ENCODE results near the gene HSPH1. TPM values are rescaled to one million over a fixed set of nuclear protein-coding genes. Genes with fewer than 3 reads are reported as not detected.

The HSPH1 gene
- total and polyA plus RNA-seq, 2 of the 8 experiments (the other 6 are each of a cell fraction or from before 2014, with no cell fraction given), result 14.2 to 145 TPM

- Histone ChIP-seq H2AK5ac (ENCODE audit: low read depth, low read length) (no peak overlapping the region), H2BK15ac (ENCODE audit: low read length) (no peak overlapping the region), H2BK12ac (ENCODE audit: low read depth, low read length) (no peak overlapping the region), H3K23ac (ENCODE audit: insufficient read length) (no peak overlapping the region), H4K91ac (replicated peaks; ENCODE audit: insufficient read length, low read length) (no peak overlapping the region), H4K8ac (ENCODE audit: extremely low read depth, insufficient read depth, low read length) (no peak overlapping the region), H3K27me3 (replicated peaks in 1 of 4; ENCODE audit: control insufficient read depth in 3 of 4, extremely low read depth in 1 of 4, insufficient read depth in 3 of 4, low read length in 3 of 4) (no peaks in the 10 kb centered on the region), H2BK5ac (ENCODE audit: low read depth, low read length) (no peak overlapping the region), H3K9me3 (ENCODE audit: insufficient read depth in 2 of 2, low read depth in 1 of 2, low read length in 1 of 2) (no peaks in the 10 kb centered on the region), H4K5ac (ENCODE audit: insufficient read length, low read depth, low read length) (no peak overlapping the region), H4K20me1 (replicated peaks in 1 of 2; ENCODE audit: control insufficient read depth in 1 of 2, insufficient read depth in 2 of 2, low read length in 2 of 2) (no peaks in the 10 kb centered on the region), H2AFZ (ENCODE audit: low read length) (no peak overlapping the region), H3K4ac (replicated peaks; ENCODE audit: insufficient read length, low read depth, low read length) (no peak overlapping the region), H3K56ac (replicated peaks; ENCODE audit: insufficient read length, low read depth, low read length) (no peak overlapping the region), H2BK120ac (replicated peaks; ENCODE audit: low read depth, low read length) (no peak overlapping the region), H3K18ac (ENCODE audit: extremely low read depth, low read length) (no peak overlapping the region), H3K4me1 (replicated peaks in 1 of 4; ENCODE audit: control insufficient read depth in 3 of 4, insufficient read depth in 4 of 4, low read length in 3 of 4) (0 out of 7 replicates have a peak, but pooled peaks cover 0 to 4% (median under 1%) of the 10 kb centered on the region in 4 experiments), H3K79me2 (ENCODE audit: control insufficient read depth in 1 of 2, insufficient read depth in 2 of 2, low read length in 2 of 2) (no peaks in the 10 kb centered on the region), H3K23me2 (ENCODE audit: low read depth, low read length) (no peaks in the 10 kb centered on the region; the same call in 1 of the 2 replicates), H3K36me3 (ENCODE audit: control insufficient read depth in 2 of 4, insufficient read depth in 4 of 4, low read length in 3 of 4) (no peaks in the 10 kb centered on the region), H3K4me3 (ENCODE audit: extremely low read depth in 1 of 4, insufficient read depth in 2 of 4, low read depth in 3 of 4, low read length in 4 of 4) (no peak overlapping the region), H3K27ac (ENCODE audit: low read depth, low read length) (no peak overlapping the region), H3K14ac (ENCODE audit: insufficient read length) (no peak overlapping the region), H3K9ac (replicated peaks in 1 of 4; ENCODE audit: extremely low read depth in 1 of 4, low read depth in 3 of 4, low read length in 3 of 4) (no peak overlapping the region), H2BK20ac (ENCODE audit: low read length) (no peak overlapping the region), H3K79me1 (ENCODE audit: low read depth, low read length) (no peaks in the 10 kb centered on the region), H3K4me2 (ENCODE audit: insufficient read depth in 1 of 2, low read depth in 2 of 2, low read length in 2 of 2) (no peak overlapping the region)
- 96% methylated on average over 4 of the region's 4 CpGs; no CpG with 5 or more reads in 1 of the 2 experiments for whole genome bisulfite sequencing, 2 experiments (ENCODE audit: extremely low coverage in 1 of 2, insufficient coverage in 1 of 2, insufficient read length in 1 of 2, insufficient replicate concordance in 2 of 2, low coverage in 1 of 2, low lambda C conversion rate in 2 of 2, missing lambda C conversion rate in 1 of 2)
- FAIRE-seq (no peak), DNase-seq (ENCODE audit: low read depth in 1 of 2, low spot score in 2 of 2) (no peak)
- ChIA-PET POLR2A (ENCODE audit: partially characterized antibody) (no interaction called here), CTCF (ENCODE audit: partially characterized antibody) (interaction anchor here (1.5 to 1.7 kb wide), 2 partner anchors 9 to 11 kb away, joined by 3 to 5 read pairs; no protein-coding TSS in a partner anchor)
- TF ChIP-seq RFX5 (IDR thresholded peaks at IDR 0.05; ENCODE audit: borderline replicate concordance, low read depth, low read length) (no peak), SP2 (IDR thresholded peaks at IDR 0.05; ENCODE audit: low read length) (no peak), SAP30 (IDR thresholded peaks at IDR 0.05; ENCODE audit: insufficient read depth, insufficient replicate concordance, low read length) (no peak), RXRA (IDR thresholded peaks at IDR 0.05; ENCODE audit: insufficient read depth, low read depth, low read length) (no peak), MAFK (IDR thresholded peaks at IDR 0.05; ENCODE audit: low read depth, low read length) (no peak), TBP (IDR thresholded peaks at IDR 0.05; ENCODE audit: low read depth, low read length) (no peak), RNF2 (IDR thresholded peaks at IDR 0.05; ENCODE audit: borderline replicate concordance, low read depth, low read length, missing control alignments, poor library complexity, severe bottlenecking) (no peak), KDM5A (IDR thresholded peaks at IDR 0.05; ENCODE audit: low read length) (no peak), EGR1 (IDR thresholded peaks at IDR 0.05; ENCODE audit: borderline replicate concordance, low read depth, low read length) (no peak), HDAC6 (IDR thresholded peaks at IDR 0.05; ENCODE audit: low read depth, low read length) (no peak), GTF2F1 (IDR thresholded peaks at IDR 0.05; ENCODE audit: borderline replicate concordance, low read depth, low read length) (no peak), HDAC2 (IDR thresholded peaks at IDR 0.05; ENCODE audit: borderline replicate concordance in 1 of 2, low read depth in 2 of 2, low read length in 2 of 2) (no peak), JUN (IDR thresholded peaks at IDR 0.05; ENCODE audit: low read depth, low read length) (no peak), BACH1 (IDR thresholded peaks at IDR 0.05; ENCODE audit: low read length) (no peak)
These were observed 39.6 kb downstream of the HSPH1 start for GRCh38 chr13:31122143-31122542.

Measured in H1 (cell line).